HG02884 (cell line): Measurements from ENCODE around the gene H2BW2.
"Not testable (repeated sequence)": the region's sequence is repeated elsewhere in the genome, so short reads cannot be mapped to it uniquely, and the experiment has no call there.

ENCODE experiments used
- ATAC-seq: cut with Tn5 transposase; IDR thresholded peaks from one replicate; pipeline ENCODE4 v1.9.1; 2021; ENCODE audit warnings: mild to moderate bottlenecking, moderate library complexity; ENCODE audit not compliant: unreplicated experiment

Gene H2BW2

DNA sequence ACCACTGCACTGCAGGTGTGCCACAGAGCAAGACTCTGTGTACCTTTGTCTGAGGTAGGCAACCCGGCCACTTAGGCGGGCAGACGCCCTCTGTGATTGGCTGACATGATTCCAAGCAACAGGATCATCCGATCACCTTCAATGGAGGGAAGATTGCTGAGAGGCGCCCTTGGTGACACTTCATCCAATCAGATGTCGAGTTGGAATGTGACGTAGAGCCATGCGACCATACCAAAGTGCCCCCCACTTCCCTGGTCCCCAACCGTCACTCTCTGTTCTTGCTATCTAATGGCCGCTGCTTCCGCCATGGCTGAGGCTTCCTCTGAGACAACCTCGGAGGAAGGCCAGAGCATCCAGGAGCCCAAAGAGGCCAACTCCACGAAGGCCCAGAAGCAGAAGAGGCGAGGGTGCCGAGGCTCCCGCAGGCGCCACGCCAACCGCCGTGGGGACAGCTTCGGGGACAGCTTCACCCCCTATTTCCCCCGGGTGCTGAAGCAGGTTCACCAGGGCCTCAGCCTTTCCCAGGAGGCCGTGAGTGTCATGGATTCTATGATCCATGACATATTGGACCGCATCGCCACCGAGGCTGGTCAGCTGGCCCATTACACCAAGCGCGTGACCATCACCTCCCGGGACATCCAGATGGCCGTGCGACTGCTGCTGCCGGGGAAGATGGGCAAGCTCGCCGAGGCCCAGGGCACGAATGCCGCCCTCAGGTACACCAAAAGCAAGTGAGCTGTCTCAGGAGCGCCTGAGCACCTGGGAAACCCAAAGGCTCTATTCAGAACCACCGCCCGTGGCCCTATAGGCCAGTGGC, at the start of gene H2BW2:
Gene H2BW2, plus strand, starts transcription at position 268 of the 817 bp plus-strand sequence. Its CDS starts 39 bp downstream, at position 307.
- no peak for ATAC-seq

DNA sequence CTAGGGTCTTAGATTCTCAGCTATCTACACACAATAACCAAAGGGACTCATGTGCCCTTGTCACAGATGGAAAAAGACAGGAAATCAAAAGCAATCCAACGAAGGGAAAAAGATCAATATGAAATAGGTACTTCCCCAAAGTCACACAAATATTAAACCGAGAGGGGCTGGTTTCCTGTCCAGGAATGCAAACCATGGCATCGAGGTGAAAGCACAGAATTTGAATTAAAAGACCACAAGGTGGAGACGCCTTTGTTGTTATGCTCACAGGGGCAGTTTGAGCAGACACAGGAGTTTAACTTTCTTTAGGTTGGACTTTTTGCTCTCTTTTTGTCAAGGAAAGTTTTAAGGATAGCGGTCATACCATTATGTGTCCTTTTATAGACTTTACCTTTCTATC, 40.5 kb upstream of the H2BW2 start:
- peak; percentile 81 for ATAC-seq

DNA sequence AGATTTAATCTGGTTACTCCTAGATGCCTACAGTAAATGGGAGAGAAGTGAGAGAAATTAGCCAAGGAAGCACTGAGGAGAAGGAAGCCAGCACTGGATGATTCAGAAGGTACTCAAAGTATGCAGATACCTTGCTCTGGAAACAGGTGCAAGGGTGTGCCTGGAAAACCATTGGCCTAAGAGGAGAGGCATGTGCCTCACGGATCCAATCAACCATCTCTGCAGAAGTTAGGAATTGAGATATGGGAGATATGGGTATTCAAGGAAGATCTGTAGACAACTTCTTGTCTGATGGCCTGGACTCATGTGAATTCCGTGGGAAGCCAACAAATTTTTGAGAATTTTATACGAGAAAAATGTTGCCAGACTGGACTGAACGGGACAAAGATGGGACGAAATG, 30.9 kb upstream of the H2BW2 start:
- ATAC-seq, result no peak

DNA sequence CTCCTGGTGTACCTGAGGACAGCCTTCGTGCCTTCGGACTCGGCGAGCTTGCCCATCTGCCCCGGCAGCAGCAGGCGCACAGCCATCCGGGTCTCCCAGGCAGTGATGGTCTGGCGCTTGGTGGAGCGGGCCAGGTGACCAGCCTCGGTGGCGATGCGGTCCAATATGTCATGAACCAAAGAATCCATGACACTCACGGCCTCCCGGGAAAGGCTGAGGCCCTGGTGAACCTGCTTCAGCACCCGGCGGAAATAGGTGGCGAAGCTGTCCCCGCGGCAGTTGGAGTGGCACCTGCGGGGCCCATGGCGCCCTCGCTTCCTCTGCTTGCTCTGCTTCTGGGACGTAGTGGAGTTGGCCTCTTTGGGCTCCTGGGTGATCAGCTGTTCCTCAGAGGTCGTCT, 26.6 kb upstream of the H2BW2 start:
- ATAC-seq, result no peak

DNA sequence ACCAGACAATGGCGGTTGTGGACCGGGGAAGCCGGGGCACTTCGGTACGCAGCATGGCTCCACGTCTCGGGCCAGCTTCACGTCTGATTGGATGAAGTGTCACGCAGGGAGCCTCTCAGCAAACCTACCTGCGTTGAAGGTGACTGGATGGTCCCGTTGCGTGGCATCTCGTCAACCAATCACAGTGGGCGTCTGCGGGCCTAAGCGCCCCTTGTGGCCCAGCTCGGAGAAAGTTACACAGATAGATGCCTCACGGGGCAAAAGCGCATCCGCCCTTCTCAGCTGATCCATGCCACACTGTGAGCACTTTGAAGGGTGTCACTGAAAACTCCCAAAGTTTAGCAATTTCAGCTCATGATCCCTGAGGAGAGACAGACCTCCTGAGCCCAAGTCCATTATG, 26.1 kb upstream of the H2BW2 start, which contains the start of gene H2BW1:
Gene H2BW1, minus strand, starts transcription at position 103 of the 400 bp plus-strand sequence. CDS start 132 bp downstream, outside the sequence.
- no peak for ATAC-seq

DNA sequence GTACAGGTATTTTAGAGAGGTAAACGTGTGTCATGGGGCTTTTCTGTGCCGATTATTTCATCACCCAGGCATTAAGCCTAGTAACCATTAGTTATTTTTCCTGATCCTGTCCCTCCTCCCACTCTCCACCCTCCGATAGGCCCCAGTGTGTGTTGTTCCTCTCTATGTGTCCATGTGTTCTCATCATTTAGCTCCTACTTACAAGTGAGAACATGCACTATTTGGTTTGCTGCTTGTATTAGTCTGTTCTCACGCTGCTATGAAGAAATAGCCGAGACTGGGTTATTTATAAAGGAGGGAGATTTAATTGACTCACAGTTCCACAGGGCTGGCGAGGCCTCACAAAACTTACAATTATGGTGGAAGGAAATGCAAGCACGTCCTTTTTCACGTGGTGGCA, 24.2 kb upstream of the H2BW2 start:
- not testable (repeated sequence) for ATAC-seq

DNA sequence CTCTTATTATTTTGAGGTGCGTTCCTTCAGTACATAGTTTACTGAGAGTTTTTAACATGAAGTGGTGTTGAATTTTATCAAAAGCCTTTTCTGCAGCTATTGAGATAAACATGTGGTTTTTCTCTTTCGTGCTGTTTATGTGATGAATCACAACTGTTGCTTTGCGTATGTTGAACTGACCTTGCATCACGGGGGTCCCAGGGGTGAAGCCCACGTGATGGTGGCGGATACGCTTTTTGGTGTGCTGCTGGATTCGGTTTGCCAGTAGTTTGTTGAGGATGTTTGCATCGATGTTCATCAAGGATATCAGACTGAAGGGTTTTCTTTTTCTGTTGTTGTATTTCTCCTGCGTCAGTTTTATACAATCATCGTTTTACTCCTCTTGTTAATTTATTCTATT, 21.6 kb upstream of the H2BW2 start:
- no peak for ATAC-seq

DNA sequence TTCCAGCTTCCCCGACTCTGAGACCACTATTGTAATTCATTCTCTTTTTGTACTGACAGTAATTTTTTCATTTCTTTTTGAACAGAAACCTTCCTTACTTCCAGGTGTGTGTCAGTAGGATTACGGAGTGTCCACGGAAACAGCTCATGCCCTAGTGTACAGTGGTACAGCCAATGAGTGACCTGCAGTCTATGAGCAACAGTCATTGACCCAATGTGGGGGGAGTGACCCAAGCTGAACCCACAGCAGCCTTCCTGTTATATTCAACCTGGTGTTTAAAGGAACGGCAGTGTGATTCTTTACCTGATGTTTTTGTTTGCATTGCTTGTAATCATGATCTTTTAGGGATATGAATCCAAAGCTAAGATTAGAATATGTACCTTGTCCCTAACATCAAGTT, 1.2 kb downstream of the H2BW2 start:
- ATAC-seq, result no peak

DNA sequence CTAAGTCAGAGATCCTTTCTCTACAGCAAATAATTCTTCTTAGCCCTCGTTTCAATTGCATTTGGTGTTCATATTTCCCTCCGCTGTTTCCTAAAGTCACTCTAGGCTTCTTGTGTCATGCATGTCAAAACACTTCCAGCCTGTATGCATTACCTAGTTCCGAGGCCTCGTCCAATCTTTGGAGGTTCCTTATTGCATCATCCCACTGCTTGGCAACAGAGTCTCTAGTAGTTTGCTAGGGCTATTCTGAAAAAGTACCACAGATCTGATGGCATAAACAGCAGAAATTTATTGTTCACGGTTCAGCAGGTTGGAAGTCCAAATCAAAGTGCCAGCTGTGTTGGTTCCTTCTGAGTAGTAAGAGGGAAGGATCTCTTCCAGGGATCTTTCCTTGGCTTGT, 5.9 kb downstream of the H2BW2 start:
- ATAC-seq, result no peak

DNA sequence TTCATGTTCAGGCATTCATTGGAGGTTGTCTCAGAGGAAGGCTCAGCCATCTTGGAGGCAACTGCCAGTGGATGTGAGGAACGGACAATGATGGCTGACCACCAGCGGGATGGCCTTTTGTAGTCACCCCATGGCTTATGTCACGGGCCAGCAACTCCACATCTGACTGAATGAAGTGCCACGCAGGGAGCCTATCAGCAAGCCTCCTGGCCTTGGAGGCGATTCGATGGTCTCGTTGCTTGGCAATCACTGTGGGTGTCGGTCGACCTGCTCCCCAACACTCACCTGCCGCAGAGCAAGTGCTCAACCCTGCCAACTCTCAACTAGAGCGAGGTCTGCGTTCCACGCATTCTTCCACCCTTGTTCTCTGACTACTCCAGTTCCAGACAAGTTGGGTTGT, 7.4 kb downstream of the H2BW2 start:
- no peak for ATAC-seq

DNA sequence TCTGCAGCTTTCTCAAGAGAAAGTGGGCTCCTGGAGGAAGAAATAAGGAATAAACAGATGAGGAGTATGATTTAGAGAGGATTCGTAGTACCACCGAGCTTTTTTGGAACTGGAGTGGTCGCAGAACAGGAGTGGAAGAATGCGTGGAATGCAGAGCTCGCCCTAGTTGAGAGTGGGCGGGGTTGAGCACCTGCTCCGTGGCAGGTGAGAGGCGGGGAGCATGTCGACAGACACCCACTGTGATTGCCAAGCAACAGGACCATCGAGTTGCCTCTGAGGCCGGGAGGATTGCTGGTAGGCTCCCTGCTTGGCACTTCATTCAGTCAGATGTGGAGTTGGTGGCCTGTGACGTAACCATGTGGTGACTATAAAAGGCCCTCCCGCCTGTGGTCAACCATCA, 15.2 kb downstream of the H2BW2 start:
- not testable (repeated sequence) for ATAC-seq

DNA sequence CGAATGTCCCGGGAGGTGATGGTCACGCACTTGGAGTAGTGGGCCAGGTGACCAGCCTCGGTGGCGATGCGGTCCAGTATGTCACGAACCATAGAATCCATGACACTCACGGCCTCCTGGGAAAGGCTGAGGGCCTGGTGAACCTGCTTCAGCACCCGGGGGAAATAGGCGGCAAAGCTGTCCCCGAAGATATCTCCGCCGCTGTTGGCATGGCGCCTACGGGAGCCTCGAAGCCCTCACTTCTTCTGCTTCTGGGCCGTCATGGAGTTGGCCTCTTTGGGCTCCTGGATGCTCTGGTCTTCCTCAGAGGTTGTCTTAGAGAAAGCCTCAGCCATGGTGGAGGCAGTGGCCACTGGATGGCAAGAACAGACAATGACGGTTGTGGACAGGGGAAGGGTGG, 22.9 kb downstream of the H2BW2 start:
- not testable (repeated sequence) for ATAC-seq

DNA sequence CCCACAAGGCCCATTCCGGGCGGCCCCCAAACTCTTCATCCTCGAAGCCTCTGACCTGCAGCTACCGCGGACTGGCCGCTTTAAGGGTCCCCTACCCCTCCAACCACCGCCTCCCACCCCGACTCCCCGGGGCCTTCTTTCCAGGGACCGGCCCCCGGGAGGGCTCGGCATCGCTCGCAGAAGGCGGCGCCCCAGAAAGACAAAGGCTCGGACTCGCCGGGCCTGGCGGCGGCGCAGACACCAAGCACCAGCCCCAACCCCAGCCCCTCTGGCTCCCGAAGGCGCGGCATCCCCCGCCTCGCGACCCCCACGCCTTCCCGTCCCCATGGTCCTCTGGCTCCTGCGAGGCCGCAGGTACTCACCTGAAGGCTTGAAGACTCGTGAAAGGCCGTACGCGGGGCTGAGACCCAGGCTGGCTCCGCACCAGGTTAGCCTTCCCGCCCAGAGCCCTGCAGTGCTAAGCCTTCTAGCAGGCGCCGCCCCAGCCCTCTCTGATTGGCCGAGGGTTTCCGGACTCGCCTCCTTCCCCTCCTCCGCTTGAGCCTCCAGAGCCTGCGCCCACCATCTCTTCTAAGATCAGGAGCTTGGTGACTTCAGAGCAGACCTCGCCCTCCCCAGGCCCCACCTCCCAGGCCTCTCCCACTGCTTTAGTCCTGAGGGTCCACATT, 36.2 kb downstream of the H2BW2 start, which contains the start of gene TMSB15C:
Gene TMSB15C, minus strand, starts transcription at position 459 of the 668 bp plus-strand sequence.
- peak; percentile 97 for ATAC-seq

DNA sequence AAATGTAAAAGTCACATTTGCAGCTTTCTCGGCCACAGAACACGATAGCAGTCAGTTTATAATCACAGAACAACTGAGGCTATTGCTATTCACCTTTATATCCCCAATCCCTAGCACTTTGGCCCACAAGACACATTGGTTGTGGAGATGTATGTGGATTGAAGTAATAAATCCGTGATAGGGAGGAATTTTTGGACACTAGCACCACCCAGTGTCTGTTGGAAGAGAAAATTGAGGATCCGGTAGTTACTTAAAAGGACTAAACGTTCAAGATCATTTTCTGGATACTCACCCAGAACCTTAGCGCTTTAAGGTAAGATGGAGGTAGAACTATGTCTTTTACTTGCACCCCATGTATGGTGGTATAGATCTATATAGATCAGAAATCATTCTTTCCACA, 38.1 kb downstream of the H2BW2 start:
- not testable (repeated sequence) for ATAC-seq

DNA sequence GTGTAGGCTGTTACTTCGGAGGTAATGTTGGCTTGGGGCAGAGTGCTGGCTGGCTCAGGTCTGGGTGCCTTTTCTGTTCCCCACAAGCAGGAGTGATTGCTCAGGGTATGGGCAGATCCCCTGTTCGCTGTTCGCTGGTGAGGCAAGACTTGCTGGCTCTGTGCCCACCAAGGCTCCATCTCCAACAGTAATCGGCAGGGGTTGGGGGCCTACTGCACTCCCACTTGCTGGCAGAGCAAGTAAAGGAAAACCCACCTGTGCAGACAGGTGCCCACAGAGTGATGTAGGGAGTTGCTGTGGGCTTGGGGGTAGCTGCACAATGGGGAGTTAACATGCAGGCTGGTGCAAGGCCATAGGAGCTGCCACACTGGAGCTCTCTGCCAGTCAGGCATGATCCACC, 44.3 kb downstream of the H2BW2 start:
- ATAC-seq, result no peak

DNA sequence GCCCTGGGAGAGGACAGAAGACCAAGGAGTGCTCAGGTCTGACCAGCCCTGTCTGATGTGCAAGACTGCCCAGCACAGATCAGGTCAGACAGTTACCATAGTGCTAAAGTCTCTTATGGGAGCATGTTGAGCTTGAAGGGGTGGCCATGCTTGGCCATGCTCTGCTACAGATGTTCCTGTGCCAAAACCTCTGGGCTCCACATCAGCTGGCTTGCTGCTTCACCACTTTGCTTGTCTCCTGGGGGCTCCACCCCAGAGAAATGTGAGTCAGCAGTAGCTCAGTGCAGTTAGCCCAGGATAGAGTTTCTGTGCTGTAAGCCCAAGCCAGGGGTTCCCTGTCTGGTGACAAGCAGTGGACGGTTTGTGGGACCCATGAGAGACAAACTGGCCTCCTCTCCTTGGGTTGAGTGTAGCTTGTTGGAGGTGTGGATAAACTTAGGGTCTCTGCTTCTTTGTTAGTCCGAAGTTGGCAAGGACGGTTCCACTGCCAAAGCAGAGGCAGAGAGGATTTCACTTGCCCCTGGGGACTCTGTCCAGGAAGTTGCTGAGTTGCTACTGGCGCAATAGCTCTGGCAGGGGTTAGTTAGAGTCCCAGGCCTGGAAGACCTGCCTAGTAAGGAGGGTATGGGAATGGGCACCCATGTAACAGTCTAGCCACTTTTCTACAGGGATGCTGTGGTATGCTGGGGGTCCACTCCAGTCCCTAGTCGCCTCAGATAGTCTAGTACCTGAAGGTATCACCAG, 45.0 kb downstream of the H2BW2 start:
- ATAC-seq, result no peak

DNA sequence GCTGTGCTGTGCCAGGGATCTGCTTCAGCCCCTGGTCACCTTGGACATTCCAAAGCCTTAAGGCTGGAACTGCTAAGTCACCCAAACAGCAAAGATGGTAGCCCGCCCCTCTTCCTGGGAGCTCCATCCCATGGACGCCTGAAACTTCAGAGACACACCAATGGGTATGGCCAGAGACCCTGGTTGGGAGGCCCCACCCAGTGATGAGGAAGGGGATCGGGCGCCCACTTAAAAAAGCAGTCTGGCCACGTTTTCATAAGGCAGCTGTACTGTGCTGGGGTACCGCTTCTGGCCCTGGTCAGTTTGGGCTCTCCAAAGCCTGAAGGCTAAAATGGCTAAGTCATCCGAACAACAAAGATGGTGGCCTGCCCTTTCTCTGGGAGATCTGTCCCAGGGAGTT, 45.7 kb downstream of the H2BW2 start:
- no peak for ATAC-seq

DNA sequence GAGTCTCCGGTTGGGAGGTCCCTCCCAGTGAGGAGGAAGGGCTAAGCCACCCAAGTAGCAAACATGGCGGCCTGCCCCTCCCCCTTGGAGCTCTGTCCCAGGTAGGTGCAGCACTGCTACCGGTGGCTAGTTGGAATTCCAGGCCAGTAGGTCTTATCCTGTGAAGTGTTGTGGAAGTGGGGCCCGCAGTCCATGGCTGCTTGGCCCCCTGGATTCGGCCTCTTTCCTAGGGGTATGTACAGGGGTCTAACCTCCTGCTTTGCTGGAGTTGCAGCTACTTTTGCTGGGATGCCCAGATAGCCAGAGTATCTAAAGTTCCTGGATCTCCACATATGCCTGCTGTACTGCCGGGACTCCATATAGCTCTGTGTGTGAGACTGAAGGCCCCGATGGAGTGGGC, 46.2 kb downstream of the H2BW2 start:
- no peak for ATAC-seq
